B cell (primary cell): ENCODE measurements around the gene BCKDK.

ENCODE experiments used
- CTCF ChIP-seq: fragments of 200-600 bp; IDR thresholded peaks from one replicate; pipeline ENCODE4 v1.8.0; 2022; ENCODE audit warnings: antibody characterized with exemption, mild to moderate bottlenecking
- EZH2 ChIP-seq: IDR thresholded peaks from 2 replicates; pipeline ENCODE4 v1.6.1; 2012; ENCODE audit warnings: borderline replicate concordance, low read depth, mild to moderate bottlenecking, moderate library complexity, low read length; ENCODE audit not compliant: insufficient read depth, poor library complexity, severe bottlenecking

DNA sequence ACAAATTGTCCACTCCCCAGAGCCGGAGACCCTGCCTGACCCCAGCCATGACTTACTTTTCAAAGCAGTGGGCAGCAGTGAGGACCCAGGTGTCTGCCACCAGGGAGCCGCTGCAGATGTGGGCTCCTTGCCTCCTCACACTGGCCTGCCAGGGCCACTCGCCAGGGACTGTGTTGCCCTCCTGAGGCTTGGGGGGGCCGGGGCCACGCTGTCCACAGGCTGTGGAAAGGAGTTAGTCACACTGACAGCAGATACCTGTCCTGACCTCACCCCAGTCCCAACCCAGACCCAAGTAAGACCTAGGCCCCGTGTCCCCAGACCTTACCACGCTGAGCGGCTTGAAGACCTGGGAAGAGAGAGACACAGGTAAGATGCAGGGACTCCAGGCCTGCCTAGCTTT is 20.7 kb upstream of the BCKDK start:
- no peak for TF ChIP-seq CTCF
- TF ChIP-seq EZH2 = no peak
